GM18517 (cell line): ENCODE results near the gene MAP3K3.
A peak's percentile ranks its signal among the peaks of the same experiment; 100 is the strongest.

Source experiments
- ATAC-seq: cut with Tn5 transposase; IDR thresholded peaks from one replicate; pipeline ENCODE4 v1.9.1; 2021; ENCODE audit warnings: mild to moderate bottlenecking, moderate library complexity; ENCODE audit not compliant: unreplicated experiment

MAP3K3 gene

GRCh38 chr17:63621684-63622573, at the start of gene MAP3K3:
TSS of gene MAP3K3 (plus strand) at chr17:63622417. CDS start at chr17:63622760, 343 bp downstream.
- ATAC-seq = peak; percentile 92

GRCh38 chr17:63573634-63574033, 48.6 kb upstream of the MAP3K3 start:
- no peak for ATAC-seq

DNA sequence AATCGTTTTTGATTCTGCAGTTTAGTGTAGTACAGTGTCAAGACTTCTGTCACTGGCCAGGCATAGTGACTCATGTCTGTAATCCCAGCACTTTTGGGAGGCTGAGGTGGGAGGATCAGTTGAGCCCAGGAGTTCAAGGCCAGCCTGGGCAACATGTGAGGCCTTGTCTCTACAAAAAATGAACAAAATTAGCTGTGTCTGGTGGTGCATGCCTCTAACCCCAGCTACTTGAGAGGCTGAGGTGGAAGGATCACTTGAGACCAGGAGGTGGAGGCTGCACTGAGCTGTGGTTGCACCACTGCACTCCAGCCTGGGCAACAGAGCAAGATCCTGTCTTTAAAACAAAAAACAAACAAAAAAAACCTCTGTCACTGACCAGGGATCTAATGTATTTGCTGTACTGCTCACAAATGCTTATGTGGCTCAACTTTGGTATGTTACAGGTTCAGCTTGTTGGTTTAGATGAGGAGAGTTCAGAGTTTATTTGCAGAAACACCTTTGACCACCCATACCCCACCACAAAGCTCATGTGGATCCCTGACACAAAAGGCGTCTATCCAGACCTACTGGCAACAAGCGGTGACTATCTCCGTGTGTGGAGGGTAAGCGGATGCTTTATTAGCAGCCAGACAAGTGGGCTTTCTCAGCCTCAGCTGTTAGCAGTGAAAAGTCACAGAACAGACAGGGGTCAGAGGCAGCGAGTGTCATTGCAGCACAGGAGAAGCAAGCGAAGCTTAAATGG, 44.0 kb upstream of the MAP3K3 start:
- ATAC-seq = no peak

DNA sequence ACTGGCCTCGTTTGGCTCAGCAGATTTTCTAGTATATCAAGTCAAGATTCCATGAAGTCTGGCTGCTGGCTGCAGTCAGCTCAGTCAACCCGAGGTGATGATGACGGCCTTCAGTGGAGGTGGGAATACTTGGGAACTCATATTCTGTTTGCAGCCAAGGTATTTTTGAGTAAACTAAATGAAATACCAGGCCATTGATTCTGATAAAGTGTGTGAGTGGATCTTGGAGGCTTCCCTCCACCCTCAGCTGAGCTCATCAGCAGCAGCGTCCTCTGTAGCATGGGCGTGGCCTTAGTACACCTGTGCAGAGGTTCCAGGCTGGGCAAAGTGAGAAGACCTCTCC, 43.5 kb upstream of the MAP3K3 start:
- ATAC-seq = no peak

- no peak for ATAC-seq
Measured at GRCh38 chr17:63579633-63580032, 42.6 kb upstream of the MAP3K3 start.

- ATAC-seq = no peak
Measured at GRCh38 chr17:63587770-63588169, 34.4 kb upstream of the MAP3K3 start.

- ATAC-seq = no peak
Measured at GRCh38 chr17:63588797-63589196, 33.4 kb upstream of the MAP3K3 start.

DNA sequence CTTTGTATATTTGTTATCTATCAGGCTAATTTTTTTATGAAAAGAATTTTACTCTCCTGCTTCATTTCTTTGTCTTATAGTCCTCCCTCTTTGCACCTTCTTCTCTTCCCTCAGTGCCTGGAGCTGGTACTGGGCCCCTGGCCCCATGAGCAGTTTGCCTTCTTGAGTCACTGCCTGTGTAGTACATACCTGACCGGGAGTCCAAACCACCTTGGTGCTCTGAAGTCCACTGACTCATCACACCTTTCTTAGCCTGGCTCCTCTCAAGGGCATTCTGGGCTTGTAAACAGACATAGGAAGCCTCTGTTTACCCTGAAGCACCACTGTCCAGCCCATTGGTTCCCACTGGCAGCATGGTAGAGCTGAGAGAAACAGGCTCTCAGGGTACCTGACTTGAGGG, 32.6 kb upstream of the MAP3K3 start:
- no peak for ATAC-seq

DNA sequence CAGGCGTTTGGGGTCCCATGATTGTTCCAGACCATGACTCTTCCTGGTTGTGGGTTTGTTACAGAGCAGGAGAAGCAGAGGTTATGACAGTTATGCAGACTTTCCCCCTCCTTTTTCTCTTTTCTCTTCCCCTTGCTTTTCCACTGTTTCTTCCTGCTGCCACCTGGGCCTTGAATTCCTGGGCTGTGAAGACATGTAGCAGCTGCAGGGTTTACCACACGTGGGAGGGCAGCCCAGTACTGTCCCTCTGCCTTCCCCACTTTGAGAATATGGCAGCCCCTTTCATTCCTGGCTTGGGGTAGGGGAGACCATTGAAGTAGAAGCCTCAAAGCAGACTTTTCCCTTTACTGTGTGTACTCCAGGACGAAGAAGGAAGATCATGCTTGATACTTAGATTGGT, 29.4 kb upstream of the MAP3K3 start:
- no peak for ATAC-seq

GRCh38 chr17:63595132-63595531, 27.1 kb upstream of the MAP3K3 start:
- ATAC-seq = no peak

- ATAC-seq = no peak
Measured at GRCh38 chr17:63596856-63597586, 25.2 kb upstream of the MAP3K3 start.

GRCh38 chr17:63598281-63598680, 23.9 kb upstream of the MAP3K3 start:
- ATAC-seq = no peak

DNA sequence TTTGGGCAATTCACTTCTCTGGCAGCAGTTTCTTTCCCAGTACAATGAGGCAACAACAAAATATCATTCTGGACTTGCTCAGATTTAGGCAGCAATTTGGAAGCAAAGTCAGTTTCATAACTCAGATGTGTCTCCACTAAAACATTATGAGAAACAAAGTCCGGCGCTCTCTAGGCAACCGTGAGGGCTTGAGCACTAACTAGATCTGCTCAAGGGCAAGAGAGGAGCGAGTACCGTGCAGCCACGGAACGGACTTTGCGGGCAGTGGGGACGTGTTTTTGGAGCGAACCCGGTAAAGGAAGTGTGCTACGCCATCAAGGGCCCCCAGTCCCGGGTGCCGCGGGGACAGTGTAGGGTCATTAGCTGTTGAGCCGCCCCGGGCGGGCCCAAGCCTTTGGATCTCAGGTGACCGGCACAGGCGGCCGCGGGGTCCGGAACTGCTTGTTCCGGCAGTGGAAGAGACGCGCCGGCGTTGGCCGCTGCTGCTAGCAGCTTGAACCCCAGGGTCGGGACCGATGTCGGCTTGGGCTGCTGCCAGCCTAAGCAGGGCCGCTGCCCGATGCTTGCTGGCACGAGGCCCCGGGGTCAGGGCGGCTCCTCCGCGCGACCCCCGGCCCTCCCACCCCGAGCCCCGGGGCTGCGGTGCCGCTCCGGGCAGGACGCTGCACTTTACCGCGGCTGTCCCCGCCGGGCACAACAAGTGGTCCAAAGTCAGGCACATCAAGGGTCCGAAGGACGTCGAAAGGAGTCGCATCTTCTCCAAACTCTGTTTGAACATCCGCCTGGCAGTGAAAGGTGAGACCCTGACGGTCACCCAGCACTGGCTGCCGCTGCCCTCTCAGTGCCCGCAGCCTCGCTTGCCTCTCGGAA, 21.4 kb upstream of the MAP3K3 start, which contains the start of gene TACO1:
Gene TACO1, plus strand, starts transcription at position 327 of the 870 bp plus-strand sequence. Its CDS starts 189 bp downstream, at position 516.
- peak; percentile 88 for ATAC-seq

GRCh38 chr17:63601439-63602371, 20.5 kb upstream of the MAP3K3 start:
- ATAC-seq = no peak

DNA sequence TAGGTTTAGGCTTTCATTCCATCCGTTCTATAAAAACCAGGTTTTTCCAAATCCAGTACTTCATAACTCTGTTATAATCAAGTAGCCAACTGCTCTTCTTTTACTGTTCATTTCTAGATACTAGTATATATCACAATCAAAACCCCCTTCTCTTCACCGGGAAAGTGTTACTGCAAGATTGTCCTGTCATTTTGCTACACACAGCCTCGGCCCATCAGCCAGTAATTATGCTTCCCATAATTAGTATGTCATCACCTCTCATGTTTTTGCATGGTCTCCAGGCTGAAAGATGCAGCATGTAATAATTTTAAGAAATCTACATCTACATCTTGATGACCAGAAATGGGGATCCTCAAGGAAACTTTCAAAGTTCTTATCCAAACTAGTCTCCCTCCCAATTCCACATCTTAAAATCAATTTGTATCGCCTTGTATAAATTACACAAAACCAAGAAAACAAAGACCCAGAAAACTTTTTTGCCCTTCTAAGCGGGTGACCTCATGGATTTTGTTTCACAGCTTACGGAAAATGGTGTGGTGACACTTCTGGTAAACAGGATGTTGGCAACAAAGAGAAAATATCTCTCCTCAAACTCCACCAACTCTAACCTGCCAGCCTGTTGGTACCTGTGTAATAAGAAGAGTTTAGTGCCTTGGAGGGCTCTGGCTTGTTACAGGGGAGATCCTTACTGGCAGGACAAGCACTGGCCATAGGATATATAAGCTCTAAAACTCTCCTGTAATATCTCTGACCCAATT, 12.2 kb upstream of the MAP3K3 start:
- ATAC-seq = no peak

- no peak for ATAC-seq
Measured at GRCh38 chr17:63610854-63611253, 11.4 kb upstream of the MAP3K3 start.

DNA sequence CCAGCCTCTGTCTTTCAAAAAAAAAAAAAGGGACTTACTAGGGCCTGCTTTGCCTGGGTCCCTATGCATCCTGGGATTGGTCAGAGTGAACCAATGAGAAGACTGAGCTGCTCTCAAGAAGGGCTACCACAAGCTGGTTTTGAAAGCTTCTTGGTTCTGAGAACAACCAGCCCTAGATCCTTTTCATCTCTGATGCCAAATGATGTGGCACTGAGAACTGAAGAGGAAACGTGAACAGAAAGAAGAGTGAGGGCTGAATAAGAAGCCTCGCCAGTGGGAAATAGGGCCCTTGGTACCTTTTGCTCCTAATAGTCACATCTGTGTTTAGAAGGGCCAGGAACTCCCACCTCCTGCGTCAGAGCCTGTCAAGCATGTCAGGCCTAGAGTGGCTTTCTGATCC, 10.9 kb upstream of the MAP3K3 start:
- ATAC-seq = no peak

- no peak for ATAC-seq
Measured at GRCh38 chr17:63613663-63614062, 8.6 kb upstream of the MAP3K3 start.
